Fibroblast of the aortic adventitia (primary cell): ENCODE results near the gene ZNF880. TPM values are rescaled to one million over a fixed set of nuclear protein-coding genes. Genes with fewer than 3 reads are reported as not detected.

Source experiments
- DNase-seq: peaks from one replicate; pipeline ENCODE4 v3.0.0-alpha.2; 2010; ENCODE audit warnings: low read depth
- H3K4me3 ChIP-seq: 2 replicates; pipeline ENCODE4 v1.5.1; 2011; ENCODE audit warnings: low read depth, mild to moderate bottlenecking, control low read depth, low read length, moderate library complexity
- small RNA-seq: library from RNA; depleted of rRNA; stranded (forward); fragments of <200 nt; gene quantifications from one replicate; pipeline ENCODE3, GENCODE V24; 2012
- total RNA-seq: library from RNA; depleted of rRNA; stranded (reverse); fragments of >200 nt; gene quantifications from 2 replicates; pipeline ENCODE4 v1.2.3, GENCODE V29; 2012; ENCODE audit warnings: low replicate concordance
- TF ChIP-seq, protein P1 (sequence below): IDR thresholded peaks from 2 replicates; pipeline ENCODE4 v1.5.1; 2011; ENCODE audit warnings: mild to moderate bottlenecking, low read length, control low read depth, inconsistent platforms; ENCODE audit not compliant: insufficient read depth

Gene ZNF880
- total RNA-seq, 1 donor: 27.3 TPM

DNA sequence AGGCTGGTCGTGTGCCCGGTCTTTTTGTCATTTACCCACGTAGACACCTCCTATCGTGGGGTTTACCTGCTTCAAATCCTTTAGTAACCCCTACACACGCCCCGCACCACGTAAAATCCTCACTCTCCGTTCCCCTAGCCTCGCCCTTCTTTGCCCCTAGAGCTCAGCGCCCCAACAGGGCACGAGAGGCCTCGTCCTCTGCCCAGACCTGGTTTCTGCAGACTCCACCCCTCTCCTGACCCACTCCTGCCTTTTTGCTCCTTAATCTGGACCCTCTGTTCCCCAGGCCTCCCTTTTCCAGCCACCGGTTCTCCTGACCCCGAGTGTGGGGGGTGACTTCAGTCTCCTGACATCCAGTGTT lies 28.3 kb downstream of the ZNF880 start:
- H3K4me3 ChIP-seq: peak overlapping the region; percentile 94
- no peak for DNase-seq
- TF ChIP-seq, protein P1, sequence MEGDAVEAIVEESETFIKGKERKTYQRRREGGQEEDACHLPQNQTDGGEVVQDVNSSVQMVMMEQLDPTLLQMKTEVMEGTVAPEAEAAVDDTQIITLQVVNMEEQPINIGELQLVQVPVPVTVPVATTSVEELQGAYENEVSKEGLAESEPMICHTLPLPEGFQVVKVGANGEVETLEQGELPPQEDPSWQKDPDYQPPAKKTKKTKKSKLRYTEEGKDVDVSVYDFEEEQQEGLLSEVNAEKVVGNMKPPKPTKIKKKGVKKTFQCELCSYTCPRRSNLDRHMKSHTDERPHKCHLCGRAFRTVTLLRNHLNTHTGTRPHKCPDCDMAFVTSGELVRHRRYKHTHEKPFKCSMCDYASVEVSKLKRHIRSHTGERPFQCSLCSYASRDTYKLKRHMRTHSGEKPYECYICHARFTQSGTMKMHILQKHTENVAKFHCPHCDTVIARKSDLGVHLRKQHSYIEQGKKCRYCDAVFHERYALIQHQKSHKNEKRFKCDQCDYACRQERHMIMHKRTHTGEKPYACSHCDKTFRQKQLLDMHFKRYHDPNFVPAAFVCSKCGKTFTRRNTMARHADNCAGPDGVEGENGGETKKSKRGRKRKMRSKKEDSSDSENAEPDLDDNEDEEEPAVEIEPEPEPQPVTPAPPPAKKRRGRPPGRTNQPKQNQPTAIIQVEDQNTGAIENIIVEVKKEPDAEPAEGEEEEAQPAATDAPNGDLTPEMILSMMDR: no peak

DNA sequence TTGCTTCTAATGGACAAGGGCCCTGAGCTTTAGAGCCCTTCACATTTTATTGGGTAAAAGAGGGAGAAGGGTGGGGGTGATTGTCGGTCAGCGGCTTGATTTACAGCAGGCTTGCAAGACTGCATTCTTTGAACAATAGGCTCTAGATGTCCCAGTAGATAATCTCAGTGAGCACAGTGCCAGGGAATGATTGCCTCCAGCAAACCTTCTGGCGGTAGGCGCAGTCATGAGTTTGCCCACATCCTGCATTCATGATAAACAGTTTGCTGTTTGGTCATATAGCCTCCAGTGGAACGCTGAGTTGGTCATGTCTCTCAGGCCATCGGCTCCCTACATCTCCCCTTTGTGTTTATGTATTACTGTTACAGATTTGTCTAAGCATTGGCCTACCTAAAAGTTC lies 40.6 kb downstream of the ZNF880 start:
- TF ChIP-seq, protein P1: no peak
- H3K4me3 ChIP-seq: no peak overlapping the region

DNA sequence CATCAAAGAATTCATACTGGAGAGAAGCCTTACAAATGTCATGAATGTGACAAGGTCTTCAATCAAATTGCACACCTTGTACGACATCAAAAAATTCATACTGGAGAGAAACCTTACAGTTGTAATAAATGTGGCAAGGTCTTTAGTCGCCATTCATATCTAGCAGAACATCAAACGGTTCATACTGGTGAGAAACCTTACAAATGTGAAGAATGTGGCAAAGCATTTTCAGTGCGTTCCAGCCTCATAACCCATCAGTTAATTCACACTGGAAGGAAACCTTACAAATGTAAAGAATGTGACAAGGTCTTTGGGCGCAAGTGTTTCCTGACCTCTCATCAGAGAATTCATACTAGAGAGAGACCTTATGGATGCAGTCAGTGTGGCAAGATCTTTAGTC lies 46.0 kb downstream of the ZNF880 start:
- no peak overlapping the region for H3K4me3 ChIP-seq
- no peak for DNase-seq
- TF ChIP-seq, protein P1: no peak

More for the DNA sequence above, 40.6 kb downstream of the ZNF880 start:
- no peak for DNase-seq

DNA sequence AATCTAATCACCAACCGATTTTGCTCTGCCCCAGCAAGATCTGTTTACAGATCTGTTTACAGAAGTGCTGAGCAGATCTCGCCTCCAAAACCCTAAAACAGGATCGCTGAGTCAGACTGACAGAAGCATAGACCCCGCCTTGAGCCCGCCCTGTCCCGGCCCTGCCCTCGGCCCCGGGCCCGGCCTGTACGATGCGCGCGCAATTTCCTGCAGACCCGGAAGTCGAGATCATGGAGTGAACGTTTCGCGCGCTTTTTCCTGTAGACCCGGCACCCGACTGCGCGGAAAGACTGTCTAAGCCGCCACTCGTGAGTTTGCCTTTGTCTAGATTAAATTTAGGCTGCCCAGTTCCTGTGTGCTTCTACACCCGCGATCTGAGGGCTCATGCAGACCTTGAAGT lies 59.2 kb downstream of the ZNF880 start, which contains the start of gene ZNF534:
TSS of gene ZNF534 (plus strand) at position 212 of the 400 bp plus-strand sequence. CDS start 2,327 bp downstream, outside the sequence.
- DNase-seq: no peak
- TF ChIP-seq, protein P1: no peak
- H3K4me3 ChIP-seq: no peak within 1 kb of the TSS

Small RNA genes lying within 50 kb of the gene (small RNA-seq; reads per million reads assigned to genes)
- gene AC010332.1: not detected

Other genes with a start within 250 kb of the ZNF880 start
- gene ZNF616, start 230.0 kb upstream of the ZNF880 start, total RNA-seq: 5.0 and 8.9 TPM in 2 replicates
- 11.3 and 11.8 TPM in 2 replicates for gene ZNF836, start 198.3 kb upstream of the ZNF880 start, total RNA-seq
- gene PPP2R1A, start 179.9 kb upstream of the ZNF880 start, total RNA-seq: 176 and 187 TPM in 2 replicates
- 12.8 and 13.9 TPM in 2 replicates for gene ZNF766, start 100.3 kb upstream of the ZNF880 start, total RNA-seq
- 4.0 and 13.2 TPM in 2 replicates for gene ZNF480, start 72.8 kb upstream of the ZNF880 start, total RNA-seq
- 1.7 and 2.3 TPM in 2 replicates for gene ZNF610, start 33.7 kb upstream of the ZNF880 start, total RNA-seq
- gene ZNF528, start 27.9 kb downstream of the ZNF880 start, total RNA-seq: 42.5 and 72.3 TPM in 2 replicates
- not detected in 2 replicates for gene ZNF534, start 59.2 kb downstream of the ZNF880 start, total RNA-seq
- gene ZNF578, start 83.6 kb downstream of the ZNF880 start, total RNA-seq: 2.6 and 3.5 TPM in 2 replicates
- 13.4 and 23.6 TPM in 2 replicates for gene ZNF808, start 157.7 kb downstream of the ZNF880 start, total RNA-seq
- gene ZNF701, start 200.4 kb downstream of the ZNF880 start, total RNA-seq: 8.4 and 12.6 TPM in 2 replicates